DMS 273 treated with DMSO at 0.1 percent for 48 hours (cell line): ENCODE measurements around the gene PNCK.
"Not testable (repeated sequence)": the region's sequence is repeated elsewhere in the genome, so short reads cannot be mapped to it uniquely, and the experiment has no call there.

Source experiments
- DNase-seq: peaks from one replicate; lab custom pipeline; 2025; lab: John Stamatoyannopoulos, UW

The PNCK gene

DNA sequence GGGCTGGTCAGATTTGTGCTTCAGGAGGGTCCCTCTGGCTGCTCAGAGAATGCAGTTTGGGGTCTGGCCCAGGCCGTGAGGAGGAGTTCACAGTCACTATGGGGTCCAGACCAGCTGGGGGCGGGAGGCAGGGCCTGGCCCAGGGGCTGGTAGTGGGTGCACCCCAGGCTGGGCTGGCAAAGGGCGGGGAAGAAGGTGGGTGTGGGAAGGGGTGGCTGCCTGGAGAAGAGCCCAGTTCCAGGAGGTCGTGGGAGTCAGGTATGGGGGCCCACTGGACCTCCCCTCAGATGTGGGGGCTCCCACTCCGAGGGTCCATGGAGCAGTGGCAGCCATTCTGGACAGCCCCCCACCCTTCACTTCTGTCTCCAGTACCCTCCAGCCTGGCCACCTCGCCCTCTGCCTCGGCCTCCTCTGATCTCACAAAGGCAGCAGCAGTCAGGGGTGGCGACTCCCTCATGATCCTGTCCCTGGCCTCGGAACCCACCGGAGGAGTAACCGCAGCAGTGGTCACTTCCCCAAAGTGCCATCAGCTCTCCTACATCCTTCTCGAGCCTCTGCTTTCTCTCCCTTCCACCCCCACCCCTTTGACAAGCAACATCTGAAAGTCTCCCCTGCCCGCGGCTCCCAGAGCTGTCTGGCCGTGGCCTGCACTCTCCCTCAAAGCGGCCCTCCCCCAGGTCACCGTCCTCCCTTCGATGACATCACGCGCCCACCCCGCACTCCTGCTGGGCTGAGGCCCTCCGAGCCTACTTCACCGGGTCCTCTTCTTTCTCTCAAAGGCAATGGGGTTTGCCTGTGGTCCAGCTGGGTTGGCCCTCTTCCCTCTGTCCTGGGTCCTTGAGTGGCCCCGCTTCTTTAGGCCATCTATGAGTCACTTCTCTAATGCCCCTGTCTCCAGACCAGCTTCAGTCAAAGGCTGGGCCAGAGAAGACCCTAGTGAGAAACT is 12.4 kb upstream of the PNCK start:
- no peak for DNase-seq

DNA sequence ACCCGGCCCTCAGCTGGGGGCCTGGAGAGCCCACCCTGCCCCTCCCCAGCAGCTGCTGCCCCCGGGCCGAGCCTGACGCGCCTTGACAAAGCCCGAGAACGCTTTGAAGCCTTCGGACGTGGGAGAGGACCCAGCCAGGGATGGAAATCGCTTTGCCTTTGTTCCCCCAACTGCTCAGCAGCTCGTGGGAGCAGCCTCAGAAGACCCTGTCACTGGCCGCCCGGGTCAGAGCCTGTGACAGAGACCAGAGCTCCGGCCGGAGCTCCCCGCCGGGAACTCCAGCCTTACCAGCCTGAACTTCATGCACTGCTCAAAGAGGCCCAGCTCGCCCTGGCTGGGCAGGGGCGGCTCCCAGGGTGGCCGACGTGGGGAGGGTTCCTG is 11.5 kb upstream of the PNCK start:
- DNase-seq: no peak

DNA sequence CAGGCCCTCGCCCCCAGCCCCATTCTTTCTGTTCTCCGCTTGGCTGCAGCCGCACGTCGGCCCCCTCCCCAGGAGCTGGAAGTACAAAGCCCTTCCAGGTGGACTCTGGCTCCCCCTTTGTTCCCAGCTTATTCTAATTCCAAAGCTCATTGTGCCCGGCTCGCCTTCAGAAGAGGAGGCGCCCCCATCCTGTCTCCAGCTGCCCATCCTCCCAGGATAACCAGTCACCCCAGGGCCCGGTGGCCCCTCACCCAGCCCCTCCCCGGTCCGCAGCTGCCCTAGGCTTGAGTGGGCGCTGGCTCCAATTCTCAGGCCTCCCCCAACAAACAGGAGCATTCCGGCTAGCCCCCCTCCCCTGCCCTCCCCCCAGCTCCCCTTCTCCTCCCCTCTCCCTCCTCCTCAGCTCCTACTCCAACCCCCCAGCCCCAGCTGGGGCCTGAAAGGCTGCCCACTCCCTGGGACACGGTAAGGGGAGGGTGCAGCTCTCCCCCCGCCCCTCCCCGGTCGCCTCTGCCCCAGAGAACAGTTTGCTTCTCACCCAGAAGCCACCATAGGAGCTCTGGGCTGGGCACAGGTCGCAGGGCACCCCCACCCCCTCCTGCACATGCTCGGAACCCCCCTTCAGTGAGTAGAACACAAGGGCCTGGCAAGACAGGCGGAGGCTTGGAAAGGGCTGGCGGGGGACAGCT is 11.0 kb upstream of the PNCK start:
- DNase-seq: no peak

DNA sequence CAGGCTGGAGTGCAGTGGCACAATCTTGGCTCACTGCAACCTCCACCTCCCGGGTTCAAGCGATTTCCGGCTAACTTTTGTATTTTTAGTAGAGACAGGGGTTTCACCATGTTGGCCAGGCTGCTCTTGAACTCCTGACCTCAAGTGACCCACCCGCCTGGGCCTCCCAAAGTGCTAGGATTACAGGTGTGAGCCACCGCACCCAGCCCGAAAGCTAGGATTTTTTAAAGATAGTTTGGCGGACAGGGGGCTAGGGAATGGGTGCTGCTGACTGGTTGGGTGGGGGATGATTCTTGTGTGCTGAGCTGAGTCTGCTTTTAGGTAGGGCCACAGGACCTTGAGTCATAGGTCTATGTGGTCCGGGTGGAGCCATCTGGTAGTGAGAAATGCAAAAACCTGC is 9.9 kb upstream of the PNCK start:
- not testable (repeated sequence) for DNase-seq

DNA sequence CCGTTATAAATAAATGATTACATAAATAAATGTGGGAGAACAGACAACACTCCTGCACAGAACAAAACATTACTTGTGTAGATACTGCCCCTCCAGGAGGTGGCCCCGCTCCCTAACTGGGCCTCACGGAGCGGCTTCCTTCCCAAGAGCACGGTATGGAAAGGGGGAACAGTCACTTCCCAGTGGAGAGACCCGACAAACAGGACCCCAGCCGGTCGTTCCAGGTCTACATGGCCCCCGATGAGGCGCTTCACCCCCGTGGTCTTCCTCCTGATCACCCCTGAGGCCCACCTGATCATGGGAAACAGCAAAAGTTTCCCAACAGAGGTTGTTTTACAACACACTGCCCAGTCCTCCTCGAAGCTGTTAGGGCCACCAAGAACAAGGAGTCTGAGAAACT is 7.6 kb upstream of the PNCK start:
- DNase-seq: no peak

DNA sequence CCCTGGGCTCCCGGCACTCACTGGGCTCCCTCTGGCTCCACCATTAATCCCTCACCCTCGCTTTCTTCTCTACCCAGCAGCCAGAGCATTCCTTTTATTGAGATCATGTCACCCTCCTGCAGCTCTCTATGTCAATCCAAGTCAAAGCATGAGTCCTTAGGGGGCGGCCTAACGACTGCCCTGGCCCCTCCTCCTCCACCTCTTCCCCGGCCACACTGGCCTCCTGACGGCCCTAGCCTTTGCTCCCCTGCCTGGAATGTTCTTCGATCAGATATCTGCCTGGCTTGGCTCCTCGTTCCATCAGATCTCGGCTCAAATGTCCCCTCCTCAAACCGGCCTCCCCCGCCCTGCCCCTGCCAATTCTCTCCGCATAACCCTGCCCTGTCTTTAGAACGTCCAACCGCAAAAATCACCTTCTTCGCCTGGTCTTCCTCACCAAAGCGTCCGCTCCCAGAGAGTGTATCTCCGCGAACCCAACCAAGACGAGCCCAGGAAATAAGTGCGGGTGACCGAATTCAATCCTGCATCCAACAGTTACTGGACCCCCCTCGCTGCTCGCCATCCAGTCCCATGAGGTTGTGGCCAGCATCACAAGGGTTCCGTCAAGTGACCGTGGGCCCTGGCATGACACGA is 722 bp upstream of the PNCK start:
- DNase-seq: no peak

DNA sequence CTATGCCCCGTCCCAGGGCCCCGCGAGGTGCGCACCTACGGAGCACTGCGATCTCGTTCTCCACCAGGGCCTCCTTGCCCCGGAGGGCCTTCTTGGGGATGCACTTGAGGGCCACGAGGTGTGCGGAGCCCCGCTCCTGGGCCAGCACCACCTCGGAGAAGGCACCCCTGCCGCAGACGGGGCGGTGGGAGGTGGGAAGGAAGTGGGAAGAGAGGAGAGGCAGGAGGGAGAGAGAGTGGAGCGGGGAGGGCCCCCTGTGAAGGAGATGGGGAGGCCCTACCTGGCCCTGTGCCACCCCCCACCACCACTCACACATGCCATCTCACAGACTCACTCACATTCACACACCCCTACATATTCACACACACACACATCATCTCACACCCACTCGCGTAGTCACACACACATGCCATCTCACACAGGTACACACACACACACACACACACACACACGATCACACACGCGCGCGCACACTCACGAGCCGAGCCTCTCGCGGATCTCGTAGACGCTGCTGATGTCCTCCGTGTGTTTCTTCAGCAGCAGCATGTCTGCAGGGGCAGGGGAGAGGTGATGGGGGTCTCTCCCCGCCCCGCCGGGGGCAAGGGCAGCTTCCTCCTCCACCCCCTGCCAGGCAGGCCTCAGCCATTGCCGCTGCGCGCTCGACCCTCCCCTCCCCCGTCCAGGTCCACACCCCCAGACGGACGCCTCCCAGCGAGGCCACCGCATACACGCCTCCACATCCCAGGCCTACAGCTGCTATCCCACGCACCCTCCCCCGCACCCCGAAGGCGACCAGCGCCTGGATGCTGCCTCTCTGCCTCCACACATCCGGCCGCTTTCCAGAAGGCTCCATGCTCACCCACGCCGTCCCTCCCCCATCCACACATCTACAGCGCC is 834 bp downstream of the PNCK start:
- DNase-seq: no peak

DNA sequence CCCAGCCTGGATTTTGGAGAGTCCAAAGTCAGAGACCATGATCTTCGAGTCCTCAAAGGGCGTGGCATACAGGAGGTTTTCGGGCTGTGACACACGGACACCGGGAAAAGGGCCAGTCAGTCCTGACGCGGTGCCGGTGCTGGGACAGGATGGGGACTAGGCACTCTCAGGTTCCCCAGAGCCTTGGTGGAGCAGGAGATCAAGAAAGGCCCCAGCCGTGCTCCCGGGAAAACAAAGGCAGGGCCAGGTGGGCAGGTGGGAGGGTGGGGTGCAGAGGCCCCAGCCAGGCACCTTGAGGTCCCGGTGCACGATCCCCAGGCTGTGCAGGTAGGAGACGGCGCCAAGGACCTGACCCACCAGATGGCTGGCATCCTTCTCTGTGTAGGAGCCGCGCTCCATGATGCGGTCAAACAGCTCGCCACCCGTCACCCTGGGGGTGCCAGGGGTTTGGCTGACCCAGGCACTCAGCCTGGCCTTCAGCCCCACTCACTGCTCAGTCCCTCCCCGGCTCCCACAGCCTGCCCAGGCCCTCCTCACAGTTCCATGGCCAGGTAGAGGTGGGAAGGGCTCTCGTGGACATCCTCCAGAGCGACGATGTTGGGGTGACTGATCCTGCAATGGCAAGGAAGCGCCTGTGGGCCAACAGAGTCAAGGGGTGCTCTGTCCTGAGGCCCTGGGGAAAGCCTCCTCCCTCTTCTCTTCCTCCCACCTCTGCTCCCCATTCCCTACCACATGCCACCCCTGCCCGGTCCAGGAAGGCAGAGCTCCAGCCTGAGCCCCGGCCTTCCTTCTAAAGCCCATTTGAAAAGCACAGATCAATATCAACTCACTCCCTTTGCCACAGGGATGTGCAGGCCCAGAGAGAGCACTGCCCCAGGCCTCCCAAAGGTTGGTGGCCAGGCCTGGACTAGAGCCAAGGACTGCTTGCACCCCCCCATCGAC is 1.8 kb downstream of the PNCK start:
- DNase-seq: no peak

DNA sequence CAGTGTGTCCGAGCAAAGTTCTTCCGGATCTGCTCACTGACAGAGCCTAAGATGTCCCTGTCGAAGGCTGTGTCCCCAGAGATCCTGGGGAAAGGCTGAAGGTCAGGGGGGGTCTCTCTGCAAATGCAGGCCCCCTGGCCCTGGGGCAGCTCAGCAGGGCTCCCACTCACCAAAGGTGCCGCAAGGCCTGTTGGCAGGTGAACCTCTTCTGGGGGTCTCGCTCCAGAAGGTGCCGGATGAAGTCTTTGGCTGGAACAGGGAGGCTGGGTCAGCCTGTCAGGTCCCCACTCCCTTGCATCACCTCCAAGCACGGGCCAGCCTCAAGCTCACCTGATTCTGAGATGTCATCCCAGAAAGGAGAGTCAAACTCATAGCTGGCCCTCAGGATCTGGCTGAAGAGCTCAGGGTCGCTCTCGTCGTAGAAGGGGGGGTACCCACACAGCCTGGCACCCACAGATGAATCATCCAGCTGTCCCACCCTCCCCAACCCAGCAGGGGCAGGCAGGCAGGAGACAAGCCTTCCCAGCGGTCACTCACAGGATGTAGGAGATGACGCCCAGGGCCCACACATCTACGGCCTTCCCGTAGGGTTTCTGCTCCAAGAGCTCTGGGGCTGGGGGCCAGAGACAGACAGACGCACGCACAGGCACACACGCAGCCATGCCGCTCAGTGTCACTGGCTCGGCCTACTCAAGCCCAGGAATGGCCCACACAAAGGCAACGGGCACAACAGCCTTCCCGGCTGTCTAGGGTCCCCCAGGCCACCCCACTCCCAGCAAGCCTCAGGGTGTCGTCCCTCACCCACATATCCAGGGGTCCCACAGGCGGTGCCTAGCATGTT is 2.6 kb downstream of the PNCK start:
- DNase-seq: no peak

DNA sequence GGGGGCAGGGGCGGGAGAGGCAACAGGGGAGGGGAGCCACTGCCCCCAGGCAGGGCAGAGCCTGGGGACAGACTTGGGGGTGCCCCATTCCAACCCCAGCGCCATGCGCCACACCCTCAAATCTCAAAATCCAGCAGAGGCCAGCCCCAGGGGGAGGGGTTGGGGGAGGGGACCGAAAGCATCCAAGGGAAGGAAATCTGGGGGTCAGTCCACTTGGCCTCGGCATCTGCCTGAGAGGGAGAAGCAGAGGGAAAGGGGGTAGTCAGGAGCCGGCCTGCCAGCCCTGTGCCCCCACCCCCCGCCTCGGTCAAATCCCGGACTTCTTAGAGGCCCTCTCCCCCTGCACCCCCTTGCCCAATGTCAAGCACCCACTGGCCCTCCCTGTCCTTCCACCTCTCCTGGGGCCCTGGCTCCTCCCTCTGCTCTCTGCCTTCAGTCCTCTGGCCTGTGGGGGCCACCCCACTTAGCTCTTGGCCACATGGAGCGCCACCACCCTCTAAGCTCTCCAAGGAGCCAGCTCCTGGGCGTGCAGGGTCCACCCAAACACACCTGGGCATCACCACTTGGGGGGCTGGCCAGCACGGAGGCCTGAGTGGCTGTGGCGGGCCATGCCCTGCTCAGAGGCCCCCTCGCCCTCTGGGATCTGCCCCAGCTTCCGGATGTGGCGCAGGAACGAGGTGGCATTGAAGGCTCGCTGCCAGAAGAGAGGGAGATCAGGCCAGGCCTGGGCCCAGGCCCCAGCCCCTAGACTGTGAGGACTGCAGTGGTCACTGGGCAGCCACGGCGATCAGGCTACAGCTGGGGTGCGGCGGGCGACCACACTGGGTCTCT is 3.5 kb downstream of the PNCK start:
- DNase-seq: no peak

DNA sequence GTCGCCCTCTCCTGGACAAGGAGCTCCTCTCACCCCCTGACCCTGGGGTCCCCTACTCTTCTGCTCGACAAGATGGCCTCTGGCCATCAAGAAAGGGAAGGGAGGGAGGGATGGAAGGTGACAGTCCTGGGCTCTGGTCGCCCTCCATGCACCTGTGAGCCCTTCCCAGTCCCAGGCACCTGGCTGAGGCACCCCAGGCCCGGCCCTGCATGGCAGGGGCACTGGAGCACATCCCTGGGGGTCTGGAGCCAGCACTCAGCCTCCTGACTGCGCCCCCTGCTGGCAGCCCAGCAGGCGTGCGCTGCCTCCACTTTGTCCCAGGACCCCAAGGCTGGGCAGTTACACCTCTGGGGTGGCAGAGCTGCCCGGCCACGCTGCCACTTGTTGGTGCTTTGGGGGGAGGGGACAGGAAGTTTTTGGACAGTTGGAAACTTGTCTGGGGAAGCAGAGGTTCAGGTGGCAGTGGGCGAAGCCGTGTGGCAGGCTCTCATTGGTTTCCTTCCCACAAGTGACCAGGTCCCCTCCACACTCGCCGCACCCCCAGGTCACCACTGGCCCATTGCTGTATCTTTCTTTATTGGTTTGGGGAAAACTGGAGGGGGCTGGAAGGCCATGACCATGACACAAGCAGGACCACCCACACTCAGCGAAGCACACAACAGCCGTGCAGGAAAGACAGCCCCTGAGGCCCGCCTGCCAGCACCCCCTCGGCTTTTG is 4.3 kb downstream of the PNCK start:
- DNase-seq: no peak

DNA sequence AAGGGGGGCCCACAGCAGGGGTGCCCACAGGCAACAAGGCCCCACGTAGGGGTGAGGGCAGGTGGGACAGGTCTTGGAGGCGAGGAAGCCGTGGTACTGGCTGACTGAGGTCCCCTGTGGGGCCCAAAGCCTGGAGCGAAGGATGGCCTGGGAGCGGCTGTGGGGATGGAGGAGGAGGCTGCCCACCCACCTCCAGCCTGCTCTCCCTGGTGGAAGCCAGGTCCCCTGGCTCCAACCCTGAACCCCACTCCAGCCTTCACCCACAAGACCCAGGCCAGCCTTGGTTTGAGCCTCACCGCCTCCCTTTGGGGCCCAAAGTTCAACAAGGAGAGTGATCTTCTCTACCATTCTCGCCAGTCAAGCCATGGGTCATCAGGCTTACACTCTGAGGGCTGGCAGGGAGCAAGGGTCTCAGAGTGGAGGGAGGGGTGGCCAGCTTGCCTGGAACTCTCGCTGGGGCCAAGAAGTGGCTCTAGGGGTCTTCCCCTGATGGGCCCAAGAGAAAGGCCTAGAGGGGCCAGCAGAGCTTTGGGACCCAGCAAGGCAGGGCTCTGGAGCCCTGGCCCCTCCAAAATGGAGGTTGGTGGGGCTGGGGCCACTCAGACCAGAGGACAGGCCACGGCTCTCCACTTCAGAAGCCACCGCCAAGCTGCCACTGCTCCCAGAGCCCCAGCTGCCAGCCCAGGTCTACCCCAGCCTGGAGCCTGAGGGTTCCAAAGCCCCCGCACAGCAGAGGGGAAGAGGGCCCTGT is 5.0 kb downstream of the PNCK start:
- no peak for DNase-seq

DNA sequence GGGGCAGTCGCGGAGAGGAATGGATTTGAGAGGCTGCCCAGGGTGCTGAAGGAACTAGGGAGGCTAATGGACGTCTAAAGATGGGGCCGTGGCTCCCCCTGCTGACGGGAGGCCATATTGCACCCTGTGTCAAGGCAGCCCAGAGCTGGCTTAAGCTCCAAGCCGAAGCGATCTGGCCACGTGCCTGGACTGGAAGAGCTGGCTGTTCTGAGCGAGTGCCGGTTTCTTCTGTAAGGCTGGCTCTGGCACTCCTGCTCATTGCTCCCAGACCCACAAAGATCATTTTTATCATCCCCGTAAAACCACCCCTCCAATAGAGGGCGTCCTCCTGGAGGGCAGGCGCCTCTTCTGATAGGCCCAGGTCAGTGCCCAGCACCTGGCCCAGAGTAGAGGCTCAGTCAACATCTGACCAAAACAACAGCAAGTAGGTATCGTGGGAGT is 5.6 kb downstream of the PNCK start:
- peak; percentile 60 for DNase-seq

DNA sequence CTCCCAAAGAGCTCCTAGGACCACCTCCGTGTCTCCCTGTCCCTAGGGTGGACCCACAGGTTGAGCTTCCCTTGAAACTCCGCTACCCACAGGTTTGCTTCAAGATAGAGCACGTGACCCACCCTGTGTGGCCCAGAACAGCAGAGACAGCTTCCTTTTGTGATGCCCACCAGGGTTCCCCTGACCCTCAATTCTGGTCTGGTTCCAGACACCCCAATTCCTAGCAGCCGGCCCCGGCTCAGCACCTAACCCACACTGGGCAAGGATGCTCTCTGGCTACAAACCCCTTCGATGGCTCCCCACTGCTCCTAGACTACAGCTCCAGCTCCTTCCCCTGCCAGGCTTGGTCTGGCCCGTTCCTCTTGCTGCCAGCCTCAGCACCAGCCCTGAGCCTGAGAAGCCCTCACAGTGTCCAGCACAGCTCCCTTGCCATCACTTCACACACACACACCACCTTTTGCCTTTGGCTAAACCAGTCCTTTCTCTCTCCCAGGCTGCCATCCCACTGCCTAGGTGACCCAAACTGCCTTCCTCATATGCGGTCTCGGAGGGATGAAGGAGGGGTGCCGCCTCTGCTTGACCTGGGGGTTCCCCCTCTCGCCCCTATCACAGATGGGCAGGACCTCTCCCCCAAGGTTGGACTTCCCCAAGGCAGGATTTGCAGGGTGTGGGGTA is 6.2 kb downstream of the PNCK start:
- DNase-seq: no peak

DNA sequence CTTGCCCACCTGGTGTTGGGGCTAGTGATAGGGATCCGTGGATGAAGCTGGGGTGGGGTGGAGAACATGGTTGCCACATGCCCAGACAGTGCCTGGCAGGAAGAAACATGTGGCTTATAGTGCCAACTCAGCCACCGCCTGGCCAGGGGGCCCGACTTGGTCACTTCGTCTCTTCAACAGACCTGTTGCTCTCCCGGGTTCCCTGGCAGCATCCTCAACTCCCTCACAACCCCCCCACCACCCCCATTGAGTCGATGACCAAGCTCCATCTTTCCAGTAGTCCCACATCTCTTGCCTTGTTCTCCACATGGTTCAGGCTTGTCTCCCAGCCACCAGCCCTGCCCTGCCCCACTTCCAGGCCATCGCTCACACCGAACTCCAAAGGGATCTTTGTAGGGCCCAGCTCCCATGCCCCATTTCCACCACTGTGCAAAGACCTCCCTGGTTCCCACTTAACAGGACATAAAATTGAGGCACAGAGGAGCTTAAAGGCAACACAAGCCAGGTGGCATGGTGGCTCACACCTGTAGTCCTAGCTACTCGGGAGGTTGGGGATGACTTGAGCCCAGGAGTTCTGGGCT is 7.8 kb downstream of the PNCK start:
- no peak for DNase-seq

DNA sequence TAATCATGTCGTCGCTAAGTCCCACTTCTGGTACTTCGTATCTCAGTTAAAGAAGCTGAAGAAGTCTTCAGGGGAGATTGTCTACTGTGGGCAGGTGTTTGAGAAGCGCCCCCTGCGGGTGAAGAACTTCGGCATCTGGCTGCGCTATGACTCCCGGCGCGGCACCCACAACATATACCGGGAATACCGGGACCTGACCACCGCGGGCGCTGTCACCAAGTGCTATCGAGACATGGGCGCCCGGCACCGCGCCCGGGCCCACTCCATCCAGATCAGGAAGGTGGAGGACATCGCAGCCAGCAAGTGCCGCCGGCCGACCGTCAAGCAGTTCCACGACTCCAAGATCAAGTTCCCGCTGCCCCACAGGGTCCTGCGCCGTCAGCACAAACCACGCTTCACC is 11.3 kb downstream of the PNCK start:
- no peak for DNase-seq

DNA sequence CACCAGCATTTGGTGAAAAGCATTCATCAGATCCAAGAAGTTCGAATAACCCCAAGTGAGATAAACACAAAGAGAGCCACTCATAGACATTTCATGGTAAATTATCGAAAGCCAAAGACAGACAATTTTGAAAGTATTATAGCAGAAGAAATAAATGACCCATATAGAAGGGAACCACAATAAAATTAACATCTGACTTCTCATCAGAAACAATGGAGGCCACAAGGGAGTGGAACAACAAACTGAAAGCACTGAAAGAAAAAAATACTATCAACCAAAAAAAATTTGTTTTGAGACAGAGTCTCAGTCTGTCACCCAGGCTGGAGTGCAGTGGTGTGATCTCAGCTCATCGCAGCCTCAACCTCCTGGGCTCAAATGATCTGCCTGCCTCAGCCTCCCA is 14.3 kb downstream of the PNCK start:
- DNase-seq: no peak
